IPS DF 4.7 (cell line): ENCODE results near the gene NUP210L.

Experiments
- DNase-seq: peaks from one replicate; pipeline ENCODE4 v3.0.0-alpha.2; 2013; ENCODE audit warnings: low spot score; ENCODE audit errors: extremely low read depth

The NUP210L gene

DNA sequence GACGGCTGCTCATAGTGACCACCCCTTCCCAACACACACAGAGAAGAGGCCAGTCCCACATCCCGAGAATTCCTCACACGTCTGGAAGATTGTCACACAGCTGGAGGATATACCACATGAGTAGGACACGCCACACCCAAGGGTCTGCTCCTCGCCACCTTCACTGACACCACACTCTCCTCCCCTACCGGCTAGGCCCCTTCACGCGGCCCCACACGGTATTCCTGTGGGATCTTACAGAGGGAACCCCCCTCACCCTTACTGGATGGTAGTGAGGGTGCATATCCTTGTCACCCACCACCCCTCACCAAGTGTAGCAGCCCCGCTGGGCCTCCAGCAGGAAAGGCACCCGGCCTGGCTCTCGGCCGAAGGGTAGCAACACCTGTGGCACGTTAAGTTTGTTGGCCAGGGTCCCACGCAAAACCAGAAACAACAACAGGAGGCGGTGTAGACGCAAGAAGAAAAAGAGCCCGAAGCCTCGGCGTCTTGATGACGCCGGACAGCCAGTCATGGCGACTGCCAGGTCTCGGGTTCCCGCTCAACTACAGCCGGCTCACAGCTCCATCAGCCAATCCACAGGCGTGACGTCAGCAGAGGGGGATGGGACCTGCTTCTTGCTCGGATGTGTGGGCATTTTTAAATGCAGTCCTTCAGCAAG is at the start of gene NUP210L:
NUP210L (minus strand) TSS at position 540 of the 658 bp plus-strand sequence.
- DNase-seq = peak; percentile 71

DNA sequence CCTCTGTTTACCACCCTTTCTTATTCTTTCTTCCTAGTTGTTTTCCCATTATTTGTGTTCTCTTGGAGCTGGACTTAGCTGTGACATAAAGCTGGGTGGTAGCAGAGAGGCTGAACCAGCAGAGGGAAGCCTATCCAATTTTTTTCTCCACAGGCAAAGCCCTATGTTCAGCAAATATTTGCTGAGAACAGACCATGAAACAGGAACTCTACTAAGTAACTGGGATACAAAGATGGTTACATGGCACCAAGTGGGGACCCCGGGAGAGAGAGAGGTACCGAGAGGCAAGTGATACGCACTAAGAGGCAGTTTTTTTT is 44.6 kb upstream of the NUP210L start:
- no peak for DNase-seq

DNA sequence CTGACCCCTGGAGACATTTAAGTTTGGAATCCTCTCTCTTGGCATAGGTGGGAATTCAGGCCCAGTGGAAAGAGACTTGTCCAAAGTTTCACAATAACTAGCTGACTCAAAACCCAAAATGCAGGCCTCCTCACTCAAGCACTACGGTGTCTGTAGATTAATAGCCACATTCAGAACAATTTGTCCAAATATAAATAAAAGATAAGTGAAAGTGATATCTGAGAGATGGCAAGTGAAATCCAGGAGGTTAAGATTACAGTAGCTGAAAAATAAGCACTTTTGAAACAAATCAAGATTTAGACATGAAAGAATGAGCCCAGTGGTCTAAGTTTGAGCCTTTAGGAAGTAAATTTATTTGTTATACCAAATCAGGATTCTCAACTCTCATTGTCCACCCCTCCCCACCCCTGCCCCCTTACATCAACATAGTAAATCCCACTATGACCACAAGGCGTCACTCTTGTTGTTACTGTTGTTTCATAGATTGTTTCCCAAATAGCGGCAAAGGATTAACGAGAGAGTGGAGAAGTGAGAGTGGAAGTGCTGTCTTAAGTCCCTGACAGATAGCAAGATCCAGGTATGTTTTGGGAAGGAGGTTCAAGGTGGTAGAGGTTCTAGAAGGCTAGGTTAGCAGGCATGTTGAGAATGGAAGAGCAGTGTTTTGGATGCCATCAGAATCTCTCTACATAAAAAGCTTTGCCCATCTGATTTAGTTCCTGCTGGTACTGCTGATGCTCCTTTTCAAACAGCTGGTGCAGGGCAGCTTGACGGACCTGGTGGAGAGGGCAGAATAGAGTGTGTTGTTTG is 44.1 kb upstream of the NUP210L start:
- DNase-seq = no peak

- no peak for DNase-seq
Observed at GRCh38 chr1:154193821-154194220, 38.9 kb upstream of the NUP210L start.

- DNase-seq = no peak
Observed at GRCh38 chr1:154192476-154192875, 37.6 kb upstream of the NUP210L start.

DNA sequence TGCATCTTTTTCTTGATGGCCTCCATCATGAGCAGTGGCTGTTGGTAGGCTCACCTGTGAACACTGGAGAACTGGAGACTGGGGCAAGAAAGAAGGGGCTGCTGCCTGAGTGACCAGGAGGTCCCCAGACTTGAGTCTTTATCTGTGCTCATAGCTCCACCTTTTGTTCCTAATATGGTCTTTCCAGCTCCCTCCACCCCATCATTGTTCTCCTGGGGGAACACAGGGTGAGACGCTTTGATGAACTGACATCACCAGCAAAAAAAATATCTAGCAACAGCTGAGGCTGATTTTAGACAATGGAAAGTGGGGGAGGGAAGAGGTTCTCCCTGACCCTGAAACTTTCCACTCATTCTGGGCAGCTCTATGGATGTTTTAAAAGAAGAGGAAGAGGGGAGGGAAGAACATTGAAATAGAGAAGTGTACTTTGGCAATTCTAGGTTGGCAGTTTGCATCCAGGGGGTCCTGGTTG is 37.2 kb upstream of the NUP210L start, which contains the start of gene TPM3:
TPM3 (minus strand) TSS at position 111 of the 472 bp plus-strand sequence; CDS start at position 29, 82 bp downstream.
- no peak for DNase-seq

- no peak for DNase-seq
Observed at GRCh38 chr1:154190550-154190949, 35.7 kb upstream of the NUP210L start.

DNA sequence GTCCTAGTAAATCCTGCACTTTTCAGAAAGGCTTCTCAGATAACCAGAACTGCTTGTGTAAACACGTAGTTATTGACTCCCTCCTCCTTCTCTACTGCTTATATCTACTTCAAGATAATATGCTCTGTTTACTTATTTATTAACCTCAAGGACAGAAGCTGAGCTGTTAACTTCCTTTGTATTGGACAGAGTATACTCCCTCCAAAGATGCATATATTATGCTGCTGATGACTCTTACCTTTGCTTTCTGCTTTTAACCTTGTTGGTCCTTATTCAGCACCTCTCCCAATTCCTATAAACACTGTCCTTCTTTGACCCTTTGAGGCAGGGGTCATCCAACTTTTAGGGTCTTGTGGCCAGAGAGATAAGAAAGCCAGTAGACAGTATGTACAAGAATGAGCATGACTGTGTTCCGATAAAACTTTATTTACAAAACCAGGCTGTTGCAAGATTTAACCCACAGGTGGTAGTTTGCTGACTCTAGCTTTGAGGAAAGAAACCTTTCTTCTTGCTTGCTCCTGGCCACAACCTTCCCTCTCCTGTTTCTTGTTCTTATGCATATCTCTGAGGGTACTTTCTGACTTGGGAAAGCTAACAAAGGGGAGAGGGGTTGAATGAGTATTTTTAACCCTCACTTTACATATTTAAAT is 32.1 kb upstream of the NUP210L start:
- DNase-seq = no peak

DNA sequence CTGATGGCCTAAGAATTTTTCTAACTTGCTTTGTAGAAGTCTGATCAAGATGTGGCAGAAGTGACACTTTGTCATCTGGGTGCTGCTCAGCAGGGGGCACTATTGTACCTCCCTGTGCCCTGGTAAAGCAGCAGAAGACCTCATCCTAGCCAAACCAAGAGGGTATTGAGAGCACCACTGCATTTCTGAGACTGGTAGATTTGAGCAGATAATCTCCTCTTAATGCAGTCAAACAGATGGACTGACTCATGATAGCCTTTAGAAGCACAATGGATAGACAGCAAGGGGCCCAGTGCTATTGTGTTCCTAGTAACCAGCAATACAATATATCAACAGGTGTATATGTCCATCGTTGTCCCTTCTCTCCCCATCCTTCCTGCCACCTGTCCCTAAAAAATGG is 31.3 kb upstream of the NUP210L start:
- DNase-seq = no peak

GRCh38 chr1:154183046-154183915 is 28.4 kb upstream of the NUP210L start:
- peak; percentile 92 for DNase-seq

DNA sequence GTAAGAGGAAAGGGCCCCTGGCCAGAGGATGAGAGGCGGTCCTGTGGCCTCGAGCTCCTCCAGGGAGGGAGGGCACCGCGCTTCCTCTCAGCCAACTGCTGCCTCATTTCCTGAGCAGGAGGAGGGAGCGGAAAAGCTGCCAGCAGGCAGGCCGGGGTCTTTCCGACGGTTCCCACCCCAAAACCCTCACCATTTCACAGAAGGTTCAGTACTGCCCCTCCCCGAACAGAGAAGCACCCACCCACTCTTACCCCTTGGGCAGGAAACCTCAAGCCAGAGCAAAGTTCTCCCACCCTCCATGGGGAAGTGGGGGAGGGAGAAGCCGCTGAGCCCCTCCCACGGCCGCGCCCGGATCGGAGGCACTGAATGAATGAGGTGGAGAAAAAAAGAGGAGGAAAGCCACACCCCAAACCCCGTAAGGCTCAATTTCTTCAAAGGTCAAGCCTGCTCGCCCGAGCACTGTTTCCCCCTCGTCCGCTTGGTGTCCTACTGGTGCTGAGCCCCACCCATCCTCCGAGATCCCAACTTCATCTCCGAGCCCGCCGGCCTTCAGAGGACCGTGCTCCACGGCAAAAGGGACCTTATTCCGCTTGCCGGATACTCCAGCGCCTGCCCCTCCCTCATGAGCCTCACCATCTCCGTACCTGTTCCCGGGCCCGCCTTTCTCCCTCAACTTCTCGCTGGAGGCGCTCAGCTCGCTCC is 27.6 kb upstream of the NUP210L start:
- no peak for DNase-seq

DNA sequence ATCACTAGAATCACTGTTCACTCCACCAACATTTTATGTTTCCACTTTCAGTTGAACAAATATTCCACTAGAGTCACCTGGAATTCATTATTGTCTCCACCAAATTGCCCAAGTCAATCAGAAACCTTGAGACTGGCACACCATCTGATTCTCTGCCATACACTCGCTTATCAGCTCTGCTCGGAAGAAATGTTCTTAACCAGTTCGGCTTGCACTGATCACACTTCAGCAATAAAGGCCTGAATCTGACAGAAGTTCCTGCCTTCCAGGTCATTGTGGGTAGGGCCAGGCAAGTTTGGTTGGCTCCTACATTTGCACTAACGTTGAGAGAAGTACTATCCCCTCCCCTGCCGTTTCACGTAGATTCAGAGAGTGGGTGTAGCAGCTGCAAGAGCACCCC is 27.1 kb upstream of the NUP210L start:
- no peak for DNase-seq

DNA sequence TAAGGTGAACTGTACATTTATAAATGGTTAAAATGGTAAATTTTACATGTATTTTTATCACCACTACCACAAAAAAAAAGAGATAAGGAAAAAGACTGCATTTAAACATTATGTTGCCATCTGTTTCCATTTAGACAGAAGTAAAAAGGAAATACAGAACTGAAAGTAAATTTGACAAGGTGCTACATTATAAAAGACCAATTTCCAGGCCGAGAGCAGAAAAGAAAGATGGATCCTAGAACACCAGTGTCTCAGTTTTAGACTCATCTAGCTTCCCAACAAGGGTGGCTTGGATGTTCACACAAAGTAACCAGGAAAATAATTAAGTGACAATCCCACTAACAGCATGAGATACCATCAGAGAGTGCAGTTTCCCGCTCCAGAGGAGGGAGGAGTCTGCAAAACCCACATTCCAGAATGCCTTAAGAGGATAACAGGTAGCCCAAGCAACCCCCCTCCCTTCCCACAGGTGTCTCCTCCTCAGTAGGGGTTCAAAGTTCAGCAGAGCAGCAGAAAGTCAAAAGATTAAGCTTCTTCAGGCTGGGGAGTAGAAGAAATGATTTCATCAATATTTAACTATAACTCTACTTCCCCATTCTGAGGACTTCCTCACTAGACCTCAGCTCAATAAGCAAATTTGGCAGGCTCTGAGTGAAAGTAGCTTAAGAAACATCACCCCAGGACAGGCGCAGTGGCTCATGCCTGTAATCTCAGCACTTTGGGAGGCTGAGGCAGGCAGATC is 25.2 kb upstream of the NUP210L start:
- DNase-seq = no peak

GRCh38 chr1:154178911-154179811 is 24.3 kb upstream of the NUP210L start:
- DNase-seq = no peak

GRCh38 chr1:154178013-154178412 is 23.1 kb upstream of the NUP210L start:
- no peak for DNase-seq

- no peak for DNase-seq
Observed at GRCh38 chr1:154176337-154176736, 21.5 kb upstream of the NUP210L start.

- no peak for DNase-seq
Observed at GRCh38 chr1:154174654-154175053, 19.8 kb upstream of the NUP210L start.

GRCh38 chr1:154171880-154172279 is 17.0 kb upstream of the NUP210L start:
- no peak for DNase-seq

DNA sequence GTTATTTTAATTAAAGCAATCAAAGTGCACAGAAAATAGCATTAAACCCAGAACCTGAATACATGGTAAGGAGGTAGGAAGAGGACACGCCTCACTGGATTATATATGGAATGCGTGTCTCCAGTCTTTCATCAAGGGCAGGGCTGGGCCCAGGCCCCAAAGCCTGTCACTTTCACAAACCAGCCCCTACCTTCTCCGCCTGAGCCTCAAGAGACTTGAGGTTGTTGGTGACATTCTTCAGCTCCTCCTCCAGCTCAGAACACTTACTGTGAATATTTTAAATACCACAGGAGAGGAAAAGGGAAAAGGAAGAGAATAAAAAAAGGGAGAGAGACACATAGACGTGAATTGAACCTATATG is 16.3 kb upstream of the NUP210L start:
- DNase-seq = no peak
